Psoas muscle (tissue), 8 donors: ENCODE data around the gene C11orf65. TPM values are rescaled to one million over a fixed set of nuclear protein-coding genes. Genes with fewer than 3 reads are reported as not detected.

Experiments
- ATAC-seq, 4 donors: fragments of 200-7000 bp; cut with Tn5 transposase; one replicate each; pipeline ENCODE4 v1.9.1; 2020; ENCODE audit warnings: moderate library complexity in 3 of 4, mild to moderate bottlenecking in 2 of 4
- DNase-seq, 2 donors: peaks; one replicate each; pipeline ENCODE4 v3.0.0-alpha.2; 2020
- H3K27ac ChIP-seq: fragments of 200-600 bp; one replicate; pipeline ENCODE4 v1.8.0; 2022
- H3K27me3 ChIP-seq, 3 donors: fragments of 200-600 bp in 1 of 3; one replicate each; pipeline versions ENCODE4 v1.6.1 to v1.8.0; 2013 to 2022; ENCODE audit warnings: low read length in 2 of 3, mild to moderate bottlenecking in 2 of 3, moderate library complexity in 1 of 3; ENCODE audit not compliant: insufficient read depth in 3 of 3
- H3K36me3 ChIP-seq, 2 donors: fragments of 200-600 bp in 1 of 2; one replicate each; pipeline versions ENCODE4 v1.6.1 to v1.8.0; 2013 to 2022; ENCODE audit warnings: low read depth in 1 of 2, mild to moderate bottlenecking in 1 of 2, moderate library complexity in 1 of 2; ENCODE audit not compliant: insufficient read depth in 1 of 2
- H3K4me1 ChIP-seq: fragments of 200-600 bp; one replicate; pipeline ENCODE4 v1.8.0; 2022
- H3K4me3 ChIP-seq: fragments of 200-600 bp; one replicate; pipeline ENCODE4 v1.8.0; 2022; ENCODE audit warnings: mild to moderate bottlenecking
- H3K9me3 ChIP-seq: fragments of 200-600 bp; one replicate; pipeline ENCODE4 v1.8.0; 2022
- CTCF ChIP-seq: fragments of 200-600 bp; IDR thresholded peaks from one replicate; pipeline ENCODE4 v1.8.0; 2022; ENCODE audit warnings: antibody characterized with exemption
- WGBS, 3 donors: extraction: QIAGEN DNeasy Blood & Tissue Kit; methylation state at CpG; one replicate each; pipeline versions ENCODE4 v1.1.6 to v1.1.7; 2013; 5-methylcytosine and 5-hydroxymethylcytosine counted together
- intact Hi-C, 2 donors: fragments of 100-400 bp; cut with DNase I; formaldehyde crosslinking; loops; one replicate each; pipeline versions ENCODE4 v1.11.0 to v1.14.2; 2022
- long read RNA-seq, 2 donors: library from polyadenylated mRNA; unstranded; transcript quantifications; one replicate each; pipeline ENCODE4 v2.0.0, GENCODE V29; 2021
- polyA plus RNA-seq, 3 donors: library from polyadenylated mRNA; stranded (reverse); fragments of 200-250 nt; gene quantifications; one replicate each; pipeline ENCODE4 v1.2.3, GENCODE V29; 2013
- total RNA-seq, 4 donors: library from RNA; stranded (reverse); fragmentation: NEBNext Ultra II Directional in 2 of 4; extraction: Animal tissue kit (Norgen Biotek cat#: 25700) in 2 of 4; gene quantifications; one replicate each; pipeline versions ENCODE4 v1.2.1 to v1.2.4, GENCODE V29; 2021 to 2023
- donor health status: healthy with polysubstance abuse.
- donor health status: DM: no; HTN: no; CAD: no; lungs with moderate emphysema.
- donor health status: Bipolar disorder and iron deficiency.
- donor health status: healthy.
- donor health status: DM: yes; HTN: yes; CAD: no.
- donor health status: DM: no; HTN: no; CAD: no.
- donor health status: DM: no; HTN: no; CAD: no.
- donor health status: DM: yes; HTN: yes; CAD: no.

The C11orf65 gene
- under 1 TPM; 0.16 to 0.64 (median 0.40) TPM for total RNA-seq
- polyA plus RNA-seq, result under 1 TPM; 0.20 to 0.24 (median 0.23) TPM
- long read RNA-seq, donor 1, result 0 reads
- long read RNA-seq, donor 2, partial matches to known transcripts, result 0 of 1 reads
- long read RNA-seq, donor 2, other reads (novel, unspliced or antisense), result 1 of 1 reads

GRCh38 chr11:108467091-108467823, at the start of gene C11orf65:
TSS of gene C11orf65 (minus strand) at chr11:108467529. CDS start at chr11:108461559, 5,970 bp downstream.
- 0 to 1% (median 0%) methylated on average over 35 of the region's 35 CpGs for WGBS, 3 donors
- TF ChIP-seq CTCF, result no peak
- Histone ChIP-seq H3K36me3 (no peaks in the 10 kb centered on the region), H3K9me3 (no peaks in the 10 kb centered on the region), H3K4me3 (peak within 1 kb of the TSS; percentile 77), H3K27ac (peak within 1 kb of the TSS; percentile 96), H3K4me1 (peaks cover 4% of the 10 kb centered on the region), H3K27me3 (no peaks in the 10 kb centered on the region)
- peak; percentile 94 to 97 for DNase-seq
- peak; percentile 100 for ATAC-seq
- intact Hi-C loops, result loop anchor here (2.0 to 10.0 kb wide), 2 partner anchors 30 to 188 kb away; no protein-coding TSS in a partner anchor

- H3K27me3 ChIP-seq, result peaks cover 0 to 3% (median 0%) of the 10 kb centered on the region in 3 donors
- no peaks in the 10 kb centered on the region for H3K36me3 ChIP-seq
- no peaks in the 10 kb centered on the region for H3K9me3 ChIP-seq
- no peaks in the 10 kb centered on the region for H3K4me1 ChIP-seq
- H3K4me3 ChIP-seq, result no peak overlapping the region
- no peak overlapping the region for H3K27ac ChIP-seq
- intact Hi-C loops, result no loop called here
- WGBS, 3 donors, result 92 to 94% (median 93%) methylated on average over 4 of the region's 4 CpGs
- DNase-seq (no peak), ATAC-seq (no peak)
- TF ChIP-seq CTCF, result no peak
Measured at GRCh38 chr11:108516125-108516524, 48.8 kb upstream of the C11orf65 start.

GRCh38 chr11:108512708-108513107, 45.4 kb upstream of the C11orf65 start:
- no peak overlapping the region for H3K4me3 ChIP-seq
- no peaks in the 10 kb centered on the region for H3K9me3 ChIP-seq
- ATAC-seq, result no peak
- no peaks in the 10 kb centered on the region for H3K4me1 ChIP-seq
- H3K27ac ChIP-seq, result no peak overlapping the region
- WGBS, 3 donors, result 80 to 90% (median 81%) methylated on average over 2 of the region's 2 CpGs
- H3K36me3 ChIP-seq, result no peaks in the 10 kb centered on the region
- intact Hi-C loops, result no loop called here
- H3K27me3 ChIP-seq, result no peaks in the 10 kb centered on the region
- no peak for DNase-seq
- TF ChIP-seq CTCF, result no peak

- no peak for TF ChIP-seq CTCF
- WGBS, 3 donors, result 76 to 86% (median 83%) methylated on average over 2 of the region's 2 CpGs
- no peaks in the 10 kb centered on the region for H3K9me3 ChIP-seq
- H3K27me3 ChIP-seq, result no peaks in the 10 kb centered on the region
- no peak overlapping the region for H3K4me3 ChIP-seq
- no peak for ATAC-seq
- no peak overlapping the region for H3K27ac ChIP-seq
- H3K36me3 ChIP-seq, result no peaks in the 10 kb centered on the region
- H3K4me1 ChIP-seq, result no peaks in the 10 kb centered on the region
- intact Hi-C loops, result no loop called here
- DNase-seq, result no peak
Measured at GRCh38 chr11:108511851-108512474, 44.6 kb upstream of the C11orf65 start.
